ENCODE data around the gene ABCB6.

Gene ABCB6

GRCh38 chr2:219180961-219181360 lies 37.8 kb downstream of the ABCB6 start:
- TF ChIP-seq FOXP2 (optimal IDR thresholded peaks at IDR 0.05; ENCODE audit: borderline replicate concordance, extremely low read depth, extremely low read length, insufficient read depth) (no peak), REST (IDR thresholded peaks at IDR 0.05; ENCODE audit: insufficient read depth in 1 of 2, low read depth in 2 of 2, low read length in 2 of 2) (no peak), POLR2AphosphoS5 (IDR thresholded peaks at IDR 0.05; ENCODE audit: low read depth, low read length) (no peak), TAF1 (IDR thresholded peaks at IDR 0.05; ENCODE audit: borderline replicate concordance, insufficient read depth, low read length) (no peak), SIN3A (IDR thresholded peaks at IDR 0.05; ENCODE audit: borderline replicate concordance, insufficient read depth, low read length) (no peak)

- no peak for TF ChIP-seq REST (IDR thresholded peaks at IDR 0.05; ENCODE audit: insufficient read depth in 1 of 2, low read depth in 2 of 2, low read length in 2 of 2)
- no peak for TF ChIP-seq POLR2AphosphoS5 (IDR thresholded peaks at IDR 0.05; ENCODE audit: low read depth, low read length)
- TF ChIP-seq SIN3A (IDR thresholded peaks at IDR 0.05; ENCODE audit: borderline replicate concordance, insufficient read depth, low read length): no peak
- no peak for TF ChIP-seq FOXP2 (optimal IDR thresholded peaks at IDR 0.05; ENCODE audit: borderline replicate concordance, extremely low read depth, extremely low read length, insufficient read depth)
- no peak for TF ChIP-seq TAF1 (IDR thresholded peaks at IDR 0.05; ENCODE audit: borderline replicate concordance, insufficient read depth, low read length)
These were observed 38.9 kb downstream of the ABCB6 start for GRCh38 chr2:219179601-219180465.

GRCh38 chr2:219178377-219179175 lies 40.2 kb downstream of the ABCB6 start:
- no peak for TF ChIP-seq FOXP2 (optimal IDR thresholded peaks at IDR 0.05; ENCODE audit: borderline replicate concordance, extremely low read depth, extremely low read length, insufficient read depth)
- TF ChIP-seq SIN3A (IDR thresholded peaks at IDR 0.05; ENCODE audit: borderline replicate concordance, insufficient read depth, low read length): no peak
- TF ChIP-seq TAF1 (IDR thresholded peaks at IDR 0.05; ENCODE audit: borderline replicate concordance, insufficient read depth, low read length): no peak
- no peak for TF ChIP-seq POLR2AphosphoS5 (IDR thresholded peaks at IDR 0.05; ENCODE audit: low read depth, low read length)
- no peak for TF ChIP-seq REST (IDR thresholded peaks at IDR 0.05; ENCODE audit: insufficient read depth in 1 of 2, low read depth in 2 of 2, low read length in 2 of 2)

GRCh38 chr2:219177552-219178376 lies 41.0 kb downstream of the ABCB6 start, which contains the start of gene RETREG2:
Gene RETREG2, plus strand, starts transcription at chr2:219178275. Its CDS starts 78 bp downstream, at chr2:219178353.
- TF ChIP-seq FOXP2 (optimal IDR thresholded peaks at IDR 0.05; ENCODE audit: borderline replicate concordance, extremely low read depth, extremely low read length, insufficient read depth): peak; percentile 72
- peak; percentile 79; the same call in 1 of the 2 replicates for TF ChIP-seq SIN3A (IDR thresholded peaks at IDR 0.05; ENCODE audit: borderline replicate concordance, insufficient read depth, low read length)
- no peak for TF ChIP-seq REST (IDR thresholded peaks at IDR 0.05; ENCODE audit: insufficient read depth in 1 of 2, low read depth in 2 of 2, low read length in 2 of 2)
- TF ChIP-seq POLR2AphosphoS5 (IDR thresholded peaks at IDR 0.05; ENCODE audit: low read depth, low read length): peak; percentile 94
- TF ChIP-seq TAF1 (IDR thresholded peaks at IDR 0.05; ENCODE audit: borderline replicate concordance, insufficient read depth, low read length): peak; percentile 65; the same call in 1 of the 2 replicates

Data from PFSK-1 (cell line).